ENCODE data around the gene AGA.

DNA sequence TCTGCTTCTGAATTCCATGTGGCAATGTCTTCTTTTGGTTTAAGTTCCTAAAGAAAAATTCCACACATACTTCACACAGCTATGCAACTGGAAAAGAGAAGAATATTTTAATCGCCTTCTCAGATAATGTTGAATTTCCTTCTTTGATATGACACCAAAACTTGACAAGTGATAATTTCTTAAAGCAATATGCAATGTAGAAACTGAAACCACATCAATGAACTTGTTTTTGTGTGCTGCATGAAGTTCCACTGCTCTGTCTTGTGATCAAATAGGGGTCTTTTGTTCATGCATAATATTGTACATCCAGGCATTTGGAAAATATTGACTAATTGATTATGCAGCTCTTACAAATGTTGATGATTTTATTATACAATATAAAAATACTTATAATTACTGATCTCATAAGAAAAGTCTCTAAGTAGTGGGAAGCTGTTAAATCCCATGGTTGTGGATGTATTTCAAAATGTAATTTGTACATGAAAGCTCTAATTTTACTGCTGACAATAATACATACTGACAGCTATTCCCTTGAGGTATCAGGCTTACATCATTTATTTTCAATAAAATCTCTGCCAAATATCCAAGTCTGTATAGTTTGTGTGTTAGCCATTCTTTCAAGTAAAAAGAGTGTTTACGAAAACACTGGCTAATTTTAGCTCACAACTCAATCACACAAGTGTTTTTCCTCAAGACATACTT is 56.5 kb downstream of the AGA start:
- TF ChIP-seq, protein P1, sequence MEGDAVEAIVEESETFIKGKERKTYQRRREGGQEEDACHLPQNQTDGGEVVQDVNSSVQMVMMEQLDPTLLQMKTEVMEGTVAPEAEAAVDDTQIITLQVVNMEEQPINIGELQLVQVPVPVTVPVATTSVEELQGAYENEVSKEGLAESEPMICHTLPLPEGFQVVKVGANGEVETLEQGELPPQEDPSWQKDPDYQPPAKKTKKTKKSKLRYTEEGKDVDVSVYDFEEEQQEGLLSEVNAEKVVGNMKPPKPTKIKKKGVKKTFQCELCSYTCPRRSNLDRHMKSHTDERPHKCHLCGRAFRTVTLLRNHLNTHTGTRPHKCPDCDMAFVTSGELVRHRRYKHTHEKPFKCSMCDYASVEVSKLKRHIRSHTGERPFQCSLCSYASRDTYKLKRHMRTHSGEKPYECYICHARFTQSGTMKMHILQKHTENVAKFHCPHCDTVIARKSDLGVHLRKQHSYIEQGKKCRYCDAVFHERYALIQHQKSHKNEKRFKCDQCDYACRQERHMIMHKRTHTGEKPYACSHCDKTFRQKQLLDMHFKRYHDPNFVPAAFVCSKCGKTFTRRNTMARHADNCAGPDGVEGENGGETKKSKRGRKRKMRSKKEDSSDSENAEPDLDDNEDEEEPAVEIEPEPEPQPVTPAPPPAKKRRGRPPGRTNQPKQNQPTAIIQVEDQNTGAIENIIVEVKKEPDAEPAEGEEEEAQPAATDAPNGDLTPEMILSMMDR (IDR thresholded peaks at IDR 0.05), result no peak
- TF ChIP-seq POLR2A (IDR thresholded peaks at IDR 0.05), result no peak
